Measurements from ENCODE around the gene PROKR1.

DNA sequence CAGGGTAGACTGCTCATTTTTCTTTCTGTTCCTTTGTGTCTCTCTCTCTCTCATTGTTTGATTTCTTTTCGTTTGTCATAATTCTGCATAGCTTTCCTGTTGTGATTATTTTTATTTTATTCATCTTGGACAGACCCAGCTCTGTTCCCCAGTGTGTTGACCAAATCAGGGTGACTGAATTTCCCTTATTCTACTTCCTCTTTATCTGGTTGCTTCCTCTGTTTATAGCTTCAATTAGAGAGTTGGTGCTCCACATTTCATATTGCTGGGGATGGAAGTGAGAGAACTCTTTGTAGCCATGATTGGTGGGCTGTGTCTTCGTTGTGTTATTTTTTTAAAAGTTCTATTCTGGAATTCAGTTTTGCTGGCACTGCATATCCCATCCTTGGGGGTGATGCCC lies 19.1 kb downstream of the PROKR1 start:
- TF ChIP-seq EZH2phosphoT487 (IDR thresholded peaks at IDR 0.05), result no peak
- no peak for TF ChIP-seq CTCF (IDR thresholded peaks at IDR 0.05)
- no peak for TF ChIP-seq EZH2 (IDR thresholded peaks at IDR 0.05)
